SU-DHL-6 (cell line): Measurements from ENCODE around the gene CFAP92.

Experiments
- H2AFZ ChIP-seq: fragments of 200-600 bp; sonication (generic); 2 replicates; pipeline ENCODE4 v1.6.1; 2014; ENCODE audit warnings: low read depth, mild to moderate bottlenecking, moderate library complexity, mixed read lengths, antibody characterized with exemption, low read length; ENCODE audit not compliant: severe bottlenecking
- H3F3A ChIP-seq: fragments of 200-600 bp; shearing (Covaris generic); 2 replicates; pipeline ENCODE4 v1.6.0; 2016; ENCODE audit warnings: antibody characterized with exemption, mild to moderate bottlenecking; ENCODE audit not compliant: insufficient read depth
- H3K27ac ChIP-seq: fragments of 200-600 bp; sonication (generic); 2 replicates; pipeline ENCODE4 v1.5.1; 2016; ENCODE audit warnings: low read depth, mild to moderate bottlenecking, low read length, moderate library complexity, mixed read lengths
- H3K27me3 ChIP-seq: fragments of 200-600 bp; sonication (generic), shearing (Covaris generic); 2 replicates; pipeline ENCODE4 v1.6.0; 2014; ENCODE audit warnings: mild to moderate bottlenecking, low read length
- H3K36me3 ChIP-seq: fragments of 200-600 bp; sonication (generic); 2 replicates; pipeline ENCODE4 v1.6.1; 2014; ENCODE audit warnings: mild to moderate bottlenecking, low read length, mixed read lengths
- H3K4me2 ChIP-seq: fragments of 300-600, 200-600 bp; shearing (Covaris generic), sonication (generic); 2 replicates; pipeline ENCODE4 v1.6.0; 2014; ENCODE audit warnings: low read length, low read depth, mild to moderate bottlenecking; ENCODE audit not compliant: poor library complexity, severe bottlenecking
- H3K4me3 ChIP-seq: fragments of 200-600 bp; sonication (generic); 2 replicates; pipeline ENCODE4 v1.5.1; 2014; ENCODE audit warnings: antibody characterized with exemption, low read length, mild to moderate bottlenecking, mixed read lengths; ENCODE audit not compliant: insufficient read depth, poor library complexity, severe bottlenecking
- H3K79me2 ChIP-seq: fragments of 200-600 bp; sonication (generic); 2 replicates; pipeline ENCODE4 v1.6.1; 2014; ENCODE audit warnings: mild to moderate bottlenecking, low read length, moderate library complexity; ENCODE audit not compliant: insufficient read depth
- H3K9ac ChIP-seq: fragments of 200-600 bp; sonication (generic); 2 replicates; pipeline ENCODE4 v1.7.0; 2014; ENCODE audit warnings: mild to moderate bottlenecking, low read length
- H3K9me2 ChIP-seq: fragments of 200-600 bp; sonication (generic); replicated peaks from 2 replicates; pipeline ENCODE4 v1.6.1; 2014; ENCODE audit warnings: low read length; ENCODE audit not compliant: insufficient read depth
- H3K9me3 ChIP-seq: fragments of 200-600 bp; sonication (generic); 2 replicates; pipeline ENCODE4 v1.6.1; 2014; ENCODE audit warnings: low read length, mixed read lengths; ENCODE audit not compliant: insufficient read depth
- H4K20me1 ChIP-seq: fragments of 200-600 bp; sonication (generic); 2 replicates; pipeline ENCODE4 v1.6.1; 2014; ENCODE audit warnings: low read depth, mild to moderate bottlenecking, antibody characterized with exemption, low read length, moderate library complexity, mixed read lengths
- CTCF ChIP-seq: fragments of 200-600 bp; sonication (generic); IDR thresholded peaks from one replicate; pipeline ENCODE4 v1.5.1; 2017; ENCODE audit warnings: antibody characterized with exemption, mild to moderate bottlenecking, low read length, moderate library complexity; ENCODE audit not compliant: insufficient read depth, poor library complexity, severe bottlenecking
- EZH2phosphoT487 ChIP-seq: fragments of 200-600 bp; sonication (generic), shearing (Covaris generic); conservative IDR thresholded peaks from 2 replicates; pipeline ENCODE4 v1.6.1; 2018; ENCODE audit warnings: mild to moderate bottlenecking, antibody characterized with exemption, low read length, moderate library complexity, mixed read lengths

Gene CFAP92

GRCh38 chr3:128903501-128903900 lies 90.4 kb downstream of the CFAP92 start:
- H3K36me3 ChIP-seq = peaks cover 14% of the 10 kb centered on the region; the same call in 1 of the 2 replicates
- H3K4me3 ChIP-seq = no peak overlapping the region
- H3K9me3 ChIP-seq = no peaks in the 10 kb centered on the region
- no peak overlapping the region for H3K27ac ChIP-seq
- no peak for TF ChIP-seq EZH2phosphoT487
- no peak for TF ChIP-seq CTCF
- H2AFZ ChIP-seq = no peak overlapping the region
- H3K4me2 ChIP-seq = no peak overlapping the region
- no peaks in the 10 kb centered on the region for H3K79me2 ChIP-seq
- H3F3A ChIP-seq = no peaks in the 10 kb centered on the region
- no peaks in the 10 kb centered on the region for H3K9me2 ChIP-seq
- H3K27me3 ChIP-seq = no peaks in the 10 kb centered on the region
- no peaks in the 10 kb centered on the region for H4K20me1 ChIP-seq
- H3K9ac ChIP-seq = no peak overlapping the region

- Histone ChIP-seq H3F3A (no peaks in the 10 kb centered on the region), H3K9me2 (no peaks in the 10 kb centered on the region), H3K4me3 (no peak overlapping the region), H3K79me2 (no peaks in the 10 kb centered on the region), H3K27ac (no peak overlapping the region), H4K20me1 (no peaks in the 10 kb centered on the region), H3K27me3 (no peaks in the 10 kb centered on the region), H3K9ac (no peak overlapping the region), H3K36me3 (peaks cover 14% of the 10 kb centered on the region; the same call in 1 of the 2 replicates), H3K4me2 (no peak overlapping the region), H2AFZ (no peak overlapping the region), H3K9me3 (no peaks in the 10 kb centered on the region)
- no peak for TF ChIP-seq EZH2phosphoT487
- TF ChIP-seq CTCF = no peak
These were observed 91.5 kb downstream of the CFAP92 start for GRCh38 chr3:128902426-128902825.

- no peak for TF ChIP-seq EZH2phosphoT487
- no peak for TF ChIP-seq CTCF
- H4K20me1 ChIP-seq = no peaks in the 10 kb centered on the region
- peaks cover 11% of the 10 kb centered on the region; the same call in 1 of the 2 replicates for H3K36me3 ChIP-seq
- H2AFZ ChIP-seq = no peak overlapping the region
- H3K27ac ChIP-seq = no peak overlapping the region
- no peak overlapping the region for H3K4me3 ChIP-seq
- H3K9ac ChIP-seq = no peak overlapping the region
- no peaks in the 10 kb centered on the region for H3F3A ChIP-seq
- H3K9me2 ChIP-seq = no peaks in the 10 kb centered on the region
- peaks cover 5% of the 10 kb centered on the region; the same call in 1 of the 2 replicates for H3K79me2 ChIP-seq
- H3K9me3 ChIP-seq = no peaks in the 10 kb centered on the region
- H3K4me2 ChIP-seq = no peak overlapping the region
- H3K27me3 ChIP-seq = no peaks in the 10 kb centered on the region
These were observed 97.8 kb downstream of the CFAP92 start for GRCh38 chr3:128895843-128896697.
